Stimulated activated CD8-positive, alpha-beta memory T cell treated with anti-CD3 and anti-CD28 coated beads, Interleukin-2, amount 100 ng/mL, for 1 hour (primary cell): Measurements from ENCODE around the gene NGB.
"Not testable (repeated sequence)": the region's sequence is repeated elsewhere in the genome, so short reads cannot be mapped to it uniquely, and the experiment has no call there.

Experiments used
- DNase-seq, 2 donors: peaks; one replicate each; pipeline ENCODE4 v3.0.0-alpha.2; 2020; ENCODE audit warnings: low read depth in 2 of 2

The NGB gene, protein sequence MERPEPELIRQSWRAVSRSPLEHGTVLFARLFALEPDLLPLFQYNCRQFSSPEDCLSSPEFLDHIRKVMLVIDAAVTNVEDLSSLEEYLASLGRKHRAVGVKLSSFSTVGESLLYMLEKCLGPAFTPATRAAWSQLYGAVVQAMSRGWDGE

GRCh38 chr14:77271113-77271710, at the start of gene NGB:
TSS of gene NGB (minus strand) at chr14:77271206. CDS start at chr14:77270937, 269 bp downstream.
- no peak for DNase-seq

- DNase-seq: peak; percentile 82 to 86
These were observed 49.4 kb upstream of the NGB start, which contains the start of gene POMT2 for GRCh38 chr14:77320238-77320935. TSS of gene POMT2 (minus strand) at chr14:77320883. CDS start at chr14:77320681, 202 bp downstream.

DNA sequence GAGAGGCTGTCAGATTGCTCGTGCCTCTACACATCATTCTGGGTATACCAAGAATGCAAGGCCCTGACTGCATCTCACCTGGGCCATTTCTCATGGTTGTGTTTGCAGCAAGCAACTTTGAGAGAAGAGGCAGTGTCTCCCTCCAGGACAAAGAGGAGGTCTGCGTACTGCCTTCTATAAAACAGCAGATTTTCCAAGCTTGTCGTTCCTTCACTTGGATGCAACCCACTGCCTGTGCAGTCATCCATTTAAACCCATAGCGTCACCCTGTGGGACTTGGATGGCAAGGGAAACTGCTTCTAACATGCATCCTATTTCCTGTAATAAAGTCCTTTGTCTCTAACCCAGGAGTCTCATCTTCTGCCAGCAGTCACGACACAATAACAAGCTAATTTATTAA, 48.4 kb upstream of the NGB start:
- DNase-seq: no peak

DNA sequence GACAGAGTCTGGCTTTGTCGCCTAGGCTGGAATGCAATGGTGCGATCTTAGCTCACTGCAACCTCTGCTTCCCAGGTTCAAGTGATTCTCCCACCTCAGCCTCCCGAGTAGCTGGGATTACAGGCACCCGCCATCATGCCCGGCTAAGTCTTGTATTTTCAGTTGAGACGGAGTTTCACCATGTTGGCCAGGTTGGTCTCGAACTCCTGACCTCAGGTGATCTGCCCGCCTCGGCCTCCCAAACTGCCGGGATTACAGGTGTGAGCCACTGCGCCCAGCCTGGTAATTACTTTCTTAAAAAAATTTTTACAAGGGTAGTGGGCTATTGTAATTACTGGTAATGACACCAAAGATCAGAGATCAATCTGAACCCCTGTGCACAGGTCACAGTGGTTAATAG, 47.8 kb upstream of the NGB start:
- not testable (repeated sequence) for DNase-seq

DNA sequence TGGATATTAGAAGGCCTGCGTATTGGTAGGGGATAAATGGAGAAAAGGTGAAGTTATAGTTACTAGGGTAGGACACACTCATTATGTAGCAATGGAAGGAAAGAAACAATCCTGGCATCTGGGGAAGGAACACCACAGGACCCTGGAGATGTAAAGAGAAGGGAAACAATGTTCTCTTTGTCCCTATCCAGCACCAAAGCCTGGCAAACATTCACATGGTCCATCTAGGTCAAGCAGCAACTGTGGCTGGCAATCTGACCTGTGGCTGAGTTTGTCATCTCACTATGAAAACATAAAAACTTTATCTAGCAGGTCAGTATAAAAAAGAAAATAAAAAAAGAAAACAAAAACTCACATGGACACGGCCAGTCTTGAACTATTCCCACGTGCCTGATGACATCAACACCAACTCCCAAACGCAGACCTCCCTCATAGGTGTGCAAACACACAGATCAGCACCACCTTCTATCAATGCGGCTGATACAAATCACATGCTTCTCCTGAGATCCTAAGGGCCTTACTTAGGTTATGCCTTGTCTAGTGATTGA, 47.1 kb upstream of the NGB start:
- no peak for DNase-seq

DNA sequence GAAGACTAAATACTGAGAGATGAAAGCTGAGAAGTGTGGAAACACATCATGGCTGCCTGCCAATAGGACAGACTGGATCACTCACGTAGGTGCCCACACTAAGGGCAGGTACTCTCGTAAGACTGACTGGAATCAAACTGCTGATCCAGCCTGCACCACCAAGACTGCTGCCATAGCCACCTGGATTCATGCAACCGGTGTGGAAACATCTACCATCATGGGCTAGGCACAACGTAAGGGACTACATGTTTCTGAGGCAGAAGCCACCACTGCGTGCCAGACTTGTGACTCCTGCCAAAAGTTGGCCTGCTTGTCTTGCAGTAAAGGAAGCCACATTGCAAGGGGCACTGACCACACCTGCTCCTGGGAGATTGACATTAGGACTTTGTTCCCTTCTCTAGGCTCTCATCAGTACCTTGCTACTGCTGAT, 45.9 kb upstream of the NGB start:
- no peak for DNase-seq

- no peak for DNase-seq
These were observed 45.1 kb upstream of the NGB start for GRCh38 chr14:77316195-77316505.

DNA sequence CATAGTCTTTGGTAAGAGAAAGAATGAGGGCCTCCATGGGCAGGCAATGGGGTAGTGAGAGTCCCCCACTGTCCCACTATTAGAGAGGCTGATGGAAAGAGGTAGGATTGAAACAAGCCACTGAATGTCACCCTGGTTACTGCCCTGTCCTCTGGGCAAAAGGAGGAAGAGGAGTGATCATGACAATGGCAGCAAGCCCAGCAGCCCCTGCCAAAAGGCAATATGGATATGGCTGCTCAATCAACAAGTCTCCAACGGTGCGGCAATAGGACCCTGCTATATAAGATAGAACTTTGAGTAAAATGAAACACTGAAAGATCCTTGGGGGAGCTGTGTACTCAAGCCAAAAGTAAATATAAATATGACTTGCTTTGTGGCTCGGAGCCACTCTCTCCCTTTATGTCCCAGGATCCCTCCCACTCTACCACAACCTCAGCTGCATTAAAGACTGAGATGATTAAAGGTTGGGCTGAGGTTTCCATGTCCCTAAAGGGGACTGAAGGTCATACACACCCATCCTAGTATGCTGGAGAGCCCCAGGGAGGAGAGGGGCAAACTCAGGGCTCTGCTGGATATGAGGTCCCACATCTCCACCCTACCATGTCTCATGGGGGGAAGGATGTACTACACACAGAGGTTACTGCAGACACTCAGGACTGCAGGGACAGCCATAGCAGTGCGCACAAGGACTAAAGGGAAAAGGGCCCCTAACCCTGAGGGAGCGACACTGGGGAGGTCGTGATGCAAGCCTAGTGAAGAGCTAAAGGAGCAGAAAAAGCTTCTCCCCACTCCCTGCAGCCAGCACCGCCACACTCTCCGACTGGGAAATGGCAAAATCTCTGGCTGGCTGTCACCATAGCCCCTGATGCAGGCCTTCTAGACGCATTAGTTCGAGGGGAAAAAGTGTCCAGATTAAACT, 43.8 kb upstream of the NGB start:
- DNase-seq: no peak

GRCh38 chr14:77314043-77314442, 43.0 kb upstream of the NGB start:
- DNase-seq: no peak

- no peak for DNase-seq
These were observed 42.4 kb upstream of the NGB start for GRCh38 chr14:77313371-77313770.

DNA sequence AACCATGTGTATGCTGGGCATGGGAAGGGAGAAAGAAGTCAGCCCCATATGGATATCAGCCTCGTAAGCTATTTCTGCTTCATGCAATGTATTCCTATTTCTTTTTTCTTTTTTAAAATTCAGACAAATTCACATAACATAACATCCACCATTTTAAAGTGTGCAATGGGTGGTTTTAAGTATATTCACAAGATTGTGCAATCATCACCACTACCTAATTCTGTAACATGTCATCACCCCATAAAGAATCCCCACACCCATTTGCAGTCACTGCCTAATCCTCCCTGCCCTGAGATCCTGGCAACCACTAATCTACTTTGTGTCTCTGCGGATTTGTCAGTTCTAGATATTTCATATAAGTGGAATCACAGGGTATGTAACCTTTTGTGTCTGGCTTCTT, 40.2 kb upstream of the NGB start:
- DNase-seq: no peak

DNA sequence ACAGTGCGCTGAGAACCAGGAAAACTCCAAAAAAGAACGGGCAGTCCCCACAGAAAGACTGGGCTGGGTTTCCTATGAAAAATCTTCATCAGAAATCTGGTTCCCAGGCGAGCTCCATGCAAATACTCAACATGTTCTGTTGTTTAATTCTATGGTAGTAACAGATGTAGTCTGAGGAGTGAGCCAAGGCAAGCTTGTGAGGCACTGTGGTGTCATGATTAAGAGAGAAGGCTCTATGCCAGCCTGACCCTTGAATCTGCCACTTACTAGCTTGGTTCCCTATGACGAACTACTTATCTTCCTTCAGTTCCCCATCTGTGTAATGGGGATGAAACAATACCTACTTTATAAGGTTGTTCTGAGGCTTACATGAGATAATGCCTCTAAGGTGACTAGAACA, 39.0 kb upstream of the NGB start:
- no peak for DNase-seq

GRCh38 chr14:77309131-77309530, 38.1 kb upstream of the NGB start:
- no peak for DNase-seq

GRCh38 chr14:77306851-77307496, 36.0 kb upstream of the NGB start:
- no peak for DNase-seq

GRCh38 chr14:77306416-77306815, 35.4 kb upstream of the NGB start:
- no peak for DNase-seq

- DNase-seq: no peak
These were observed 34.7 kb upstream of the NGB start for GRCh38 chr14:77305696-77306095.

GRCh38 chr14:77303417-77304156, 32.6 kb upstream of the NGB start:
- no peak for DNase-seq

DNA sequence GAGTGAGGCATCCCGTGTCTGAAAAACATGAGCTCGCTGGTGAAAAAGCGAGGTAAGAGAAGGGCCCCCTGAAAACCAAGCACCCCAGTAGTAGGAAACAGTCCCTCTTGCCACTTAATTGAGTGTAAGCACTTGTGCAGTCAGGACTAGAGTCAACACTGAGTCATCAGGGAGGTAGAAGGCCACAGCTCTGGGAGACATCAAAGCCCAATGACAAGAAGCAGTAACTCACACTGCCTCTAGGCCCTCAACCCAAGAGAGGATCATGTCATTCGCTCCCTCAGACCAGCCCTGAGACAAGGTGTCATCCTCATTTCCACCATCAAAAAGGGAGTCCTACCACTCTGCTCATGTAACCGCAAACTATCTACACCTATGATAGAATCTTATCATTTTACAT, 31.9 kb upstream of the NGB start:
- no peak for DNase-seq

DNA sequence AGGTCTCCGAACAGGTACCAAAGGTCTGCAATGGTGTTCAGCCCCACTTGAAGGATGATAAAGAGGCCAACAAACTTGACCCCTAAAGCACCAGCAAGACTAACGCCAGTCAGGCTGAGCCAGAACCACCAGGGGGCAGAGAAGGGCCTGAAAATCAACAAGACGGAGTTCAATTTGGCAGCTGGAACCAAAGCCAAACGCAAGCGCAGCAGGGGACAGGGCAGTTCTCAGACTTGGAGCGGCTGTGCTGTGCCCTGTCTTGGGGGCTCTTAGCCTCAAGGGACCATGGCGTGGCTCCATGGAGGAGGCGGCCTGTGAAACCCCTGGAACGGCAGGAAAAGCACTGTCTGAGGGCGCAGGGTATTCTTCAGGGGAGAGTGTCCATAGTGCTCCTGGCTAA, 30.1 kb upstream of the NGB start:
- peak in 1 of 2 donors; percentile 29 for DNase-seq

DNA sequence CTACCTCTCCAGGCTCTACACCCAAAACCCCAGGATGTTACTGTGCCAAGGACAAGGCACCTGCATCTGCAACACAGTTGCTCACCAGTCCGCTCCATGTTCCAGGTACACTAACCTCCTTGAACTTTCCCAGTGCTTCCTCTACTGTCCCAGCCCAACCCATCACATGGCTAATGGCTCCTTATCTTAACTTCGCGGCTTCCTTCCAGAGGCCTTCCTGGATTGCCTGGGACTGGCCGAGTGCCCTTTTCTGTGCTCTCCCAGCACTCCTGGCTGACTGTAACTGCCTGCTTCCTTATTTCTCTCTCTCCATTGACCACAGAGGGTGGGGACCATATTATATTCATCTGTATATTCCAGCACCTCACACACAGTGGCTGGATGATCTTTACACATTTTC, 28.8 kb upstream of the NGB start:
- no peak for DNase-seq

DNA sequence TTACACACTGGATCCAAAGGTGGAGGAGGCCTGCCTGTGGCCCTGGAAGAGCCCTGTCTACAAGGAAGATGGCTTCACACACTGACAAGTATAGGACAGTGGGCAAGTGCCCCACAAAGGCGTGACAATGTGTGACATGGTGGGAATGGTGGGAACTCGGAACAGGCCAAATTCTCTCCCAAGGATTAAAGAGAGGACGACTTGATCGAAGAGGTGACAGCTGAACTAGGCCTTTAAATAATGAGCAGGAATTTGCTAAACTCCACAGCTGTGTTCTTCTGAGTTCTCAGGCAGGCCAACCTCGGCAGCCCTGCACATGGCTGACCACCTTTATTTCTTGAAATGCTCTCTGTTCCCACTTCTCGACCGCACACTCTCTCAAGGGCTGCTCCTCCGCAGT, 25.9 kb upstream of the NGB start:
- DNase-seq: no peak
